ENCODE data around the gene TMEM190. TPM values are rescaled to one million over a fixed set of nuclear protein-coding genes. Genes with fewer than 3 reads are reported as not detected.

Gene TMEM190
- total and polyA plus RNA-seq, 5 donors from 2014 or later, result not detected

DNA sequence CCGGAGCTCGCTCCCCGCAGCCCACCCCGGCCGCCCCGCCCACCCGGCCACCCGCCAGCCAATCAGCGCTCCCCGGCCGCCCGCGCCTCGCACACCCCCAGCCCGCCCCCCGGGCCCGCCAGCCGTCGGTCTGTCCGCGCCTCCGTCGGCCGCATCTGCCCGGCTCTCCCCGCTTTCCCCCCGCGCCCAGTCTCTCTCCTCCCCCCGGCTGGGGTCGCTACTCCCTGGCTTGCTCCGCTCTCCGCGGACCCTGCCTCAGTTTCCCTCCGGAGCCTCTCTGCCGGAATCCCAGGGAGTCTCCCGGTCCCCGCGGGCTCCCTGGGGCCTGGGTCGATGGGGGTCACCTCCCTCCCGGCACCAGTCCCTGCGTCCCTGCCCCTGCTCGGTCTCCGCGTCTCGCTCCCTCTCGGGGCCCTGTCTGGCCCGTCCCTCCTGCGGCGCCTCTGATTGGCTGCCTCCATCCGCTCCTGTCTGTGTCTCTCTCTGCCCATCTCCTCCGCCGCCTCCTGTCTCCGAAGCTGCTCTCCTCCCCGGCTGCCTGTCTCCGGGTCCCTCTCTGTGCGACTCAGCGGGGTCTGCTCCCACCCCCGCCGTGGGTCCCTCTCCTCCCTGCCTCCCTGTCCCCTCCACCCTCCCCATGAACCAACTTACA lies 6.8 kb upstream of the TMEM190 start:
- H3K36me3 ChIP-seq (ENCODE audit: control insufficient read depth, insufficient read depth, low read length), result no peaks in the 10 kb centered on the region
- H3K9me3 ChIP-seq (ENCODE audit: control insufficient read depth in 2 of 2, low read length in 2 of 2), result no peaks in the 10 kb centered on the region
- peaks cover 8% of the 10 kb centered on the region for H3K27me3 ChIP-seq (ENCODE audit: control insufficient read depth, insufficient read depth, low read length)
- Mint-ChIP-seq H3K36me3 (no peaks in the 10 kb centered on the region), H3K4me3 (peak overlapping the region in 3 of 4 donors; percentile 73 to 77 (median 74)), H3K27ac (peak overlapping the region in 1 of 3 donors; percentile 75), H3K27me3 (peaks cover 59% of the 10 kb centered on the region), H3K4me1 (peaks cover 0 to 14% (median 7%) of the 10 kb centered on the region in 4 donors), H3K9me3 (peaks cover 0 to 6% (median 0%) of the 10 kb centered on the region in 7 donors)
- no peak overlapping the region for H3K4me3 ChIP-seq (ENCODE audit: low read depth, low read length)
- H3K4me1 ChIP-seq (ENCODE audit: control insufficient read depth, insufficient read depth, low read length, poor library complexity, severe bottlenecking), result peaks cover 13% of the 10 kb centered on the region
- peak in 2 of 3 donors; percentile 30 to 40 for DNase-seq
- ATAC-seq (ENCODE audit: low read depth in 2 of 2), result peak in 1 of 2 donors; percentile 43
- H3K27ac ChIP-seq (ENCODE audit: insufficient read depth, low read length, poor library complexity, severe bottlenecking), result no peak overlapping the region

DNA sequence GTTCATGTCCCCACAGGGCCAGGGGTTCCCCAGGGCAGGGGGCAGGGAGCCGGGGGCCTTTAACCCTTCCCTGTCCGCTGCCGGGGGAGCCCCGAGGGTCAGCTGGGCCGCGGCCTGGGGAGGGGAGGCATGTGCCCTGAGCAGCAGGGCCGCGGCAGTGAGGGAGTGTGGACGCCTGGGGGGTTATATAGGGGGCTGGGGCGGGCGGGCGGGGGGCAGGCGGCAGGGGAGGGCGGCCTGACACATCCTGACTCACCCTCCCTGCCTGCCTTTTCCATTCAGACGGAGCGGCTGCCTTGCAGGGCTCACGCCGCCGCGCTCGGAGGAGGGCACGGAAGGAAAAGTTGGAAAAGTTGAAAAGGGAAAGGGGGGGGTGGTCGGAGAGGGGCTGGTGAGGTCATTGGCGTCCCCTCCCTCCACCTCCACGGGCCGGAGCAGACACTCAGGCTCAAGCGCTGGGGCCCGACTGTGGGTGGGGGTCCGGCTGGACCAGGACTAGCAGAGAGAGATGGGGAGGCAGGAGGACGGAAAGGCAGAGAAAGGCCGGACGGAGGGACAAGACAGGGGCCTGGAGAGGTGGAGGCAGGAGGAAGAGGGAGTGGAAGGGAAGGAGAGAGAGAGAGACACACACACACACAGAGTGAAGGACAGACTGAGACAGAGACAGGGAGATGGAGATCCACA lies 6.2 kb upstream of the TMEM190 start, which contains the start of gene IL11:
IL11 (minus strand) TSS at position 159 of the 684 bp plus-strand sequence; CDS start at position 6, 153 bp downstream.
- Mint-ChIP-seq H3K4me3 (peak within 1 kb of the TSS in 3 of 4 donors; percentile 73 to 77 (median 74)), H3K36me3 (no peaks in the 10 kb centered on the region), H3K27ac (peak within 1 kb of the TSS in 1 of 3 donors; percentile 75), H3K4me1 (peaks cover 0 to 14% (median 7%) of the 10 kb centered on the region in 4 donors), H3K9me3 (peaks cover 0 to 6% (median 0%) of the 10 kb centered on the region in 7 donors), H3K27me3 (peaks cover 58% of the 10 kb centered on the region)
- ATAC-seq (ENCODE audit: low read depth in 2 of 2), result no peak
- Histone ChIP-seq H3K4me3 (ENCODE audit: low read depth, low read length) (no peak within 1 kb of the TSS), H3K27ac (ENCODE audit: insufficient read depth, low read length, poor library complexity, severe bottlenecking) (no peak within 1 kb of the TSS), H3K9me3 (ENCODE audit: control insufficient read depth in 2 of 2, low read length in 2 of 2) (no peaks in the 10 kb centered on the region), H3K27me3 (ENCODE audit: control insufficient read depth, insufficient read depth, low read length) (peaks cover 8% of the 10 kb centered on the region), H3K4me1 (ENCODE audit: control insufficient read depth, insufficient read depth, low read length, poor library complexity, severe bottlenecking) (peaks cover 13% of the 10 kb centered on the region), H3K36me3 (ENCODE audit: control insufficient read depth, insufficient read depth, low read length) (no peaks in the 10 kb centered on the region)
- DNase-seq, result no peak

DNA sequence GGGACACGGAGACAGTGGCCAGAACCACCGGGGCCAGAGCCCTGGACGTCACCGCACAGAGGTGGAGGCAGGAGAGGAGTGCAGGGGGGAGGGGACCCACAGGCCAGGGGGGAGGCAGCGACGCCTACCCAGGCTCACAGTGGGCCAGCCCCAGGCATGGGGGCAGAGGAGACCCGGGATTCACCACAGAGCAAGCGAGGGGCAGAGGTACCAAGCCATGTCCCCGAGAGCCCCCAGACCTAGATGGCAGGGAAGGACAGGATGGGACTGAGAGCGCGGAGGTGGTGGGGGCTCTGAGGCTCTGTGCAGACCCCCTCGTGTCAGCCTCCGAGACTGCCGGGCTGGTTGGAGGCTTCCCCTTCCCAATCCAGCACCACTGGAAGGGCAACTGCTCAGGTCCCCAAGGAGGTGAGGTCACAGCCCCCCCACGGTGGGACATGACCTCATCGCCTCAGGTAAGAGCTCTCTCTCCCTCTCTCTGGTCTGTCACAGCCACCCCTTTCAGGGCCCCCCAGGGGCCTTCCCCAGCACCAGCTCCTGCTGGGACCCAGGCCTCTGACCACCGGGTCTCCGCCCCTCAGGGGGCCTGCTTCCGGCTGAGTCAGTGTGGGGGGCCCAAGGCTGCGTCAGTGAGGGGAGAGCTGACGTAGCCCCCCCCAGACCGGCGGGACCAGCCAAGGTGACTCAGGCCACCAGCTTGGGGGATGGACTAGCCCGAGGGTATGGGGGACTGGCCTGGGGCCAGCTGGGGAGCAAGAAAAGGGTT lies 4.1 kb upstream of the TMEM190 start:
- Mint-ChIP-seq H3K36me3 (no peaks in the 10 kb centered on the region), H3K4me1 (peaks cover 0 to 14% (median 7%) of the 10 kb centered on the region in 4 donors), H3K9me3 (peaks cover 0 to 7% (median 0%) of the 10 kb centered on the region in 7 donors), H3K27ac (no peak overlapping the region), H3K27me3 (peaks cover 55% of the 10 kb centered on the region), H3K4me3 (peak overlapping the region in 1 of 4 donors; percentile 32)
- DNase-seq (no peak), ATAC-seq (ENCODE audit: low read depth in 2 of 2) (no peak)
- Histone ChIP-seq H3K4me3 (ENCODE audit: low read depth, low read length) (no peak overlapping the region), H3K9me3 (ENCODE audit: control insufficient read depth in 2 of 2, low read length in 2 of 2) (no peaks in the 10 kb centered on the region), H3K27ac (ENCODE audit: insufficient read depth, low read length, poor library complexity, severe bottlenecking) (no peak overlapping the region), H3K36me3 (ENCODE audit: control insufficient read depth, insufficient read depth, low read length) (no peaks in the 10 kb centered on the region), H3K27me3 (ENCODE audit: control insufficient read depth, insufficient read depth, low read length) (peaks cover 8% of the 10 kb centered on the region), H3K4me1 (ENCODE audit: control insufficient read depth, insufficient read depth, low read length, poor library complexity, severe bottlenecking) (peaks cover 13% of the 10 kb centered on the region)

DNA sequence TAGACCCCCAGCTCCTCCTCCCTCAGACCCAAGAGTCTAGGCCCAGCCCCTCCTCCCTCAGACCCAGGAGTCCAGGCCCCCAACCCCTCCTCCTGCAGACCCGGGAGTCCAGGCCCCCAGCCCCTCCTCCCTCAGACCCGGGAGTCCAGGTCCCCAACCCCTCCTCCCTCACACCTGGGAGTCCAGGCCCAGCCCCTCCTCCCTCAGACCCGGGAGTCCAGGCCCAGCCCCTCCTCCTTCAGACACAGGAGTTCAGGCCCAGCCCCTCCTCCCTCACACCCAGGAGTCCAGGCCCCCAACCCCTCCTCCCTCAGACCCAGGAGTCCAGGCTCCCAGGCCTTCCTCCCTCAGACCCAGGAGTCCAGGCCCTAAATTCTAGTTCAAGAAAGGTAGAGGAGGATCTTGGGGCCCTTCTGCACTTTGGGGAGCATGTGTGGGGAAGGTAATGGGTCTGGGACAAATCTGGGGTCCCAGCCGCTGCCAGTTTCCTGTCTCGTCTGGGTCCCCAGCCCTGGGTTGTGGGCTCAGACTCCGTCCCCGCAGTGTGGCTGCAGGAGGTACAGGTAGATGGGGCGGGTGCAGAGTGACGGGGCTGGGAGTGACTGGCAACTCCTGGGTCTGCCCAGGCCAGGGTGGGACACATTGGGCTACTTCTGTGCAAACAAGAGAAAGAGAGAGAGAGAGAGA lies 3.2 kb upstream of the TMEM190 start:
- Mint-ChIP-seq H3K4me1 (peaks cover 0 to 14% (median 7%) of the 10 kb centered on the region in 4 donors), H3K27ac (no peak overlapping the region), H3K36me3 (no peaks in the 10 kb centered on the region), H3K4me3 (no peak overlapping the region), H3K27me3 (peaks cover 47% of the 10 kb centered on the region), H3K9me3 (peaks cover 0 to 7% (median 0%) of the 10 kb centered on the region in 7 donors)
- Histone ChIP-seq H3K27me3 (ENCODE audit: control insufficient read depth, insufficient read depth, low read length) (peaks cover 8% of the 10 kb centered on the region), H3K9me3 (ENCODE audit: control insufficient read depth in 2 of 2, low read length in 2 of 2) (no peaks in the 10 kb centered on the region), H3K36me3 (ENCODE audit: control insufficient read depth, insufficient read depth, low read length) (no peaks in the 10 kb centered on the region), H3K27ac (ENCODE audit: insufficient read depth, low read length, poor library complexity, severe bottlenecking) (no peak overlapping the region), H3K4me3 (ENCODE audit: low read depth, low read length) (no peak overlapping the region), H3K4me1 (ENCODE audit: control insufficient read depth, insufficient read depth, low read length, poor library complexity, severe bottlenecking) (peaks cover 13% of the 10 kb centered on the region)
- no peak for ATAC-seq (ENCODE audit: low read depth in 2 of 2)
- no peak for DNase-seq

DNA sequence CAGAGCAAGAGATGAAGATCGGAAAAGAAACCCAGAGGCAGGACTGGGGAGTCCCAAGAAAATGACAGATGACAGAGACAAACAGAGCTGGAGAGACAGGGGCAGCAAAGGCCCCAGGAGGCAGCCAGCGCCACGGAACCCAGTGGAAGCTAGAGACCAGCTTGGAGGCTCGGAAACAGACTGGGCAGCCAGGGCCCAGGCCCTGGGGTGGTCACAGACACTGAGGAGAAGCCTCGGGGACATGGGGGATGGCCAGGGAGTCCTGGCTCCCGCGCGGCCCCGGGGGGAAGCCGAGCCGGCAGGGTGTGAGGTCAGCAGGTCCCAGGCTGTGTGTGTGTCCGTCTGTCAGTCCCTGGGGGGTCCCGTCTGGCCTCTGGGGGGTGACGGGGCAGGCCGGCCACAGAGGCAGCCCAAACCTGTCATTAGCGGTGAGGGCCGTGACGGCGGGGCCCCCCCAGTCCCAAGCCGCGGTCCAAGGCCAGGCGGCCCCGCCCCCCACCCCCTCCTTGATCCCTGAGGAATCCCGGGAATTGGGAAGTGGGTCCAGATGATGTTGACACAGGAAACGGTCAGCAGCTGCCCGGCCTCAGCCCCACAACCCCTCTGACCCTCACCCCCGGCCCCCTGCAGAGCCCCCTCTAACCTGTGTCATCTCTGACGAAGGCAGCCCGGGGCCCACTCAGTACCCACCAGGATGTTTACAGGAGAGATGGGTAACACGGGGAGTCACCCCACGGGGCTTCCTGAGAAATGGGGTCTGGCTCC lies 2.5 kb upstream of the TMEM190 start:
- H3K4me3 Mint-ChIP-seq, result no peak overlapping the region
- Histone ChIP-seq H3K4me3 (ENCODE audit: low read depth, low read length) (no peak overlapping the region), H3K9me3 (ENCODE audit: control insufficient read depth in 2 of 2, low read length in 2 of 2) (no peaks in the 10 kb centered on the region), H3K36me3 (ENCODE audit: control insufficient read depth, insufficient read depth, low read length) (no peaks in the 10 kb centered on the region), H3K4me1 (ENCODE audit: control insufficient read depth, insufficient read depth, low read length, poor library complexity, severe bottlenecking) (peaks cover 9% of the 10 kb centered on the region), H3K27ac (ENCODE audit: insufficient read depth, low read length, poor library complexity, severe bottlenecking) (no peak overlapping the region), H3K27me3 (ENCODE audit: control insufficient read depth, insufficient read depth, low read length) (peaks cover 8% of the 10 kb centered on the region)
- H3K36me3 Mint-ChIP-seq, result no peaks in the 10 kb centered on the region
- peaks cover 0 to 7% (median 0%) of the 10 kb centered on the region in 7 donors for H3K9me3 Mint-ChIP-seq
- peaks cover 42% of the 10 kb centered on the region for H3K27me3 Mint-ChIP-seq
- no peak for DNase-seq
- peaks cover 0 to 14% (median 7%) of the 10 kb centered on the region in 4 donors for H3K4me1 Mint-ChIP-seq
- no peak for ATAC-seq (ENCODE audit: low read depth in 2 of 2)
- no peak overlapping the region for H3K27ac Mint-ChIP-seq

DNA sequence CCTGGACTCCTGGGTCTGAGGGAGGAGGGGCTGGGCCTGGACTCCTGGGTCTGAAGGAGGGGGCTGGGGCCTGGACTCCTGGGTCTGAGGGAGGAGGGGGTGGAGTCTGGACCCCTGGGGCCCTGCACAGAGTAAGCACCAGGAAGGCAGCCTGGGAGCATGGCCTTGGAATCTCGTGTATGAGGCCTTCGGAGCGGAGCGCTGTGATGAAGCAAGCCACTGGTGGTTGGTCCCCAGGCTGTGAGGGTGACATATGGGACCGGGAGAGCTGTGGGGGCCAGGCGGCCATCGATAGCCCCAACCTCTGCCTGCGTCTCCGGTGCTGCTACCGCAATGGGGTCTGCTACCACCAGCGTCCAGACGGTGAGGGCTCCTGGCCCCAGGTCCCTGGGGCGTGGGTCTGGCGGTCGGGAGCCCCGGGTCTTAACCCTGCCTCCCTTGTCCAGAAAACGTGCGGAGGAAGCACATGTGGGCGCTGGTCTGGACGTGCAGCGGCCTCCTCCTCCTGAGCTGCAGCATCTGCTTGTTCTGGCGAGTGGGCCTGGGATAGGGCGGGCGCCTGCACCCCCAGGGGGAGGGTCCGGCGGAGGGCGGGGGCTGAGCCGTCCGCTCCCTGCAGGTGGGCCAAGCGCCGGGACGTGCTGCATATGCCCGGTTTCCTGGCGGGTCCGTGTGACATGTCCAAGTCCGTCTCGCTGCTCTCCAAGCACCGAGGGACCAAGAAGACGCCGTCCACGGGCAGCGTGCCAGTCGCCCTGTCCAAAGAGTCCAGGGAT lies 918 bp downstream of the TMEM190 start:
- Mint-ChIP-seq H3K4me3 (no peak overlapping the region), H3K27me3 (peaks cover 15% of the 10 kb centered on the region), H3K9me3 (peaks cover 0 to 2% (median 0%) of the 10 kb centered on the region in 7 donors), H3K4me1 (peaks cover 0 to 17% (median 10%) of the 10 kb centered on the region in 4 donors), H3K27ac (no peak overlapping the region), H3K36me3 (peaks cover 3% of the 10 kb centered on the region)
- ATAC-seq (ENCODE audit: low read depth in 2 of 2) (no peak), DNase-seq (no peak)
- H3K36me3 ChIP-seq (ENCODE audit: control insufficient read depth, insufficient read depth, low read length), result no peaks in the 10 kb centered on the region
- no peaks in the 10 kb centered on the region for H3K27me3 ChIP-seq (ENCODE audit: control insufficient read depth, insufficient read depth, low read length)
- H3K4me3 ChIP-seq (ENCODE audit: low read depth, low read length), result no peak overlapping the region
- no peaks in the 10 kb centered on the region for H3K9me3 ChIP-seq (ENCODE audit: control insufficient read depth in 2 of 2, low read length in 2 of 2)
- H3K27ac ChIP-seq (ENCODE audit: insufficient read depth, low read length, poor library complexity, severe bottlenecking), result no peak overlapping the region
- H3K4me1 ChIP-seq (ENCODE audit: control insufficient read depth, insufficient read depth, low read length, poor library complexity, severe bottlenecking), result peaks cover 4% of the 10 kb centered on the region

Data from CD4-positive, CD25-positive, alpha-beta regulatory T cell (primary cell).